ENCODE measurements around the gene CAV3. TPM values are rescaled to one million over a fixed set of nuclear protein-coding genes. Genes with fewer than 3 reads are reported as not detected.
"Not testable (repeated sequence)": the region's sequence is repeated elsewhere in the genome, so short reads cannot be mapped to it uniquely, and the experiment has no call there.

The CAV3 gene
- not detected for total RNA-seq

DNA sequence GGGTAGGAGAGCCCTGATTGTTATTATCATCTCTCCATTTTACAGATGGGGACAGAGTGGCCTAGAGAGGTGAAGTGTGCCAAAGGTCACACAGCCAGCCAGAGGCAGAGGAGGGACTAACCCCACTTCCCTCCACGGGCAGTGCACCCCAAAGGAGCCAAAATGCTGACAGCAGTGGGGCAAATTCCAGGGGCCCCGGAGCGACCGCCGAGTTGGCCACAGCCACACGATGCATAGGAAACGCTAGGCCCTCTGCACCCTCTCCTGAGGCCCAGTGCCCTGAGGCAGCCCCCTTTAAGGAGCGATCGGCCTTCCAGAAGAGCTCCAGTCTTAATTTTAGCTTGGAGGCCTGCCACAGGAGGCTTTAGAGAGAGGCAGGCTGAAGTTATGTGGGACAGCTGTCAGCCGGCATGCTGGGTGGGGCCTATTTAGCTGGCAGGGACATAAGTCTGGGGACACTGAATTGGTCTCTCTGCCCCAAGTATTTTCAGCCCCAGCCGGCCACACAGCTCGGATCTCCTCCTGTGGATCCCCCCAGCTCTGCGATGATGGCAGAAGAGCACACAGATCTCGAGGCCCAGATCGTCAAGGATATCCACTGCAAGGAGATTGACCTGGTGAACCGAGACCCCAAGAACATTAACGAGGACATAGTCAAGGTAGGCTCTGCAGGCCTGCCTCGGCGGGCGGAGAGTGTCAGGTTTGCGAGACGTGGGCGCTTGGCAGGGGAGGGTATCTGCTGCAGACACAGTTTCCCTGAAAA is at the start of gene CAV3:
Gene CAV3 (plus strand): TSS at position 471 of the 763 bp plus-strand sequence. CDS start 75 bp downstream, at position 546.
- ChIA-PET CTCF (no interaction called here), POLR2A (no interaction called here)

DNA sequence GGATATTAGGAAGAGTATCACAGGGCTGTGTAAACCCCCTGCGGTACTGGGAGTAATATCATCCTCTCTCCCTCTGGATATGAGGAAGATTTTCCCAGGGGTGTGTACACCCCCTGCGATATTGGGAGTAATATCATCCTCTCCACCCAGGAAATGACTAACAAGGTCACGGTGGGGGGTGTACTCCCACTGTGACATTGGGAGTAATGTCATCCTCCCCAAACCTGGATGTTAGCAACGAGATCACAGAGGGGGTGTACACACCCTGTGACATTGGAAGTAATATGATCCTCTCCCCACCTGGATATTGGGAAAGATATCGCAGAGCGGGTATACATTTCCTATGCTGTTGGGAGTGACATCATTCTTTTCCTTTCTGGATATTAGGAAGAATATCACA is 48.6 kb upstream of the CAV3 start:
- POLR2A ChIA-PET, CTCF ChIA-PET: not testable (repeated sequence)

DNA sequence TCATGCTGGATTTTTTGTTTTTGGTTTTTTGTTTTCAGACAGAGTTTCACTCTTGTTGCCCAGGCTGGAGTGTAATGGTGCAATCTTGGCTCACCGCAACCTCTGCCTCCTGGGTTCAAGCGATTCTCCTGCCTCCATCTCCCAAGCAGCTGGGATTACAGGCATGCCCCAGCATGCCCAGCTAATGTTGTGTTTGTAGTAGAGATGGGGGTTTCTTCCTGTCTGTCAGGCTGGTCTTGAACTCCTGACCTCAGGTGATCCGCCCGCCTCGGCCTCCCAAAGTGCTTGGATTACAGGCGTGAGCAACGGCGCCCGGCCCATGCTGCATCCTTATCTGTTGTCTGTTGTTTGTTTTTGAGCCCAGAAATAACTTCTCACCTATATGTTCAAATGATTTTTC is 42.3 kb upstream of the CAV3 start:
- CTCF ChIA-PET, POLR2A ChIA-PET: not testable (repeated sequence)

GRCh38 chr3:8702560-8702959 is 31.0 kb upstream of the CAV3 start:
- ChIA-PET POLR2A (no interaction called here), CTCF (interaction anchor here (0.6 kb wide), 1 partner anchor 208 kb away, joined by 3 read pairs; no protein-coding TSS in a partner anchor)

DNA sequence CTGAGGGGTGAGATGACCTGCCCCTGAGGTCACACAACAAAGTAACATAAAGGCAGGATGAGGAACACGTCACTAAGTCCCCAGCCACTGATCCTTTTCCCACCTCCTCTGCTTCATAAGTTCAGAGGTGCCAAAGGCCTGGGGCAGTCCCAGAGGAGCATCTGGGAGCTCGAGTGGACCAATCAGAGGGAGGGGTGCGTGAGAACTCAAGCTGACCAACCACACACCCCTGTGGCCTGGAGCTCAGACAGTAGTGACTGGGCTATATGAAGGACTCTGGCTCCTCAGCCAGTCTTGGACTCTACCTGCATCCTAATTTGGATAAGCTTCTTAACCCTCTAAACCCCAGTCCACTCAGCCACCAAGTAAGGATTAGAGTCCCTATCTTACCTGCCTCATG is 28.0 kb upstream of the CAV3 start:
- ChIA-PET CTCF (no interaction called here), POLR2A (no interaction called here)

DNA sequence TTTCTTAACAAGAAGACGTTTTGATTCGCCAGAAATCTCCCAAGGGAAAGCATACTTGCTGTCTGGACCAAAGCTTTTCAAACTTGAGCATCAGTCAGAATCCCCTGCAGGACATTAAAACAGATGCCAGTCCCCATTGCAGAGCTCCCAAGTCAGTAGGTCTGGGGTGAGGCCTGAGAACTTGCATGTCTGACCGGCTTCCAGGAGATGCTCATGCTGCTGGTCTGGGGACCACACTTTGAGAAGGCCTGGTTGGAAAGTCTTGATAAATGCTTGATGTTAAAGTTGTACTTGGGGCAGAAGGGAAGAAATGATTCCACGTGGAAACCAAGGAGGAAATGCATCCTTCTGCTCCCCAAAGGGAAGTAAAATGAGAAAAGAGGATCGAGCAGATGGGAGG is 24.3 kb upstream of the CAV3 start:
- ChIA-PET CTCF (no interaction called here), POLR2A (no interaction called here)

DNA sequence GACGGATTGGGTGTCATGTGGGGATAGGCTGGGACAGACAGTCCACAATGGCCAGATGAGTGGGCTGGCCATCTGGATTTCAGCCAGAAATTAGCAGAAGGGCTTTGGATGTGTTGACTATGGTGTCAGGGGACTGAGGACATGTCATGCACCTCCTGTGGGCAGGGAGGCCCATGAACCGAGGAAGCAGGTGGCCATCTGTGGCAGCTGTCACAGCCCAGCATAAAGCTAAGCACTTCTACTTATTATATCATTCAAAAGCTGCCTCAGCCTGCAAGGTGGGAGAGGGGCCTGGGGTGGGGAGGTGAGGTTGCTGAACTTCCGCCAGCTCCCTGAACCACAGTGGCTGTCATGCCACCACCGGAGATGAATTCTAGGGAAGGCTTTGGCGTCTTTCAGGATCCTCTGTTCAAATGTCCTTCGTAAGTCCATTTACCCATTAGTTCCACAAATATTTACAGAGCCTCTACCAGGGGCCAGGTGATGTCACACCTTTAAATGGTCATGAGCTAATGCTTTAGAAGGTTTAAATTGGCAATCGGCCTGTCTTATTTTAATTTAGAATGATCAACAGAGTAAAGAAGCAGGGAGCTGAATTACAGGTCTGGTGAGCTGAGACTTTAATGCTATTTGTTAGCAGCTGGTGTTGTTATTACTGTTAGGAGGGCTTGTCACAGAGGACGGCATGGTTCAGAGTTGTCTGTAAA is 23.6 kb upstream of the CAV3 start:
- CTCF ChIA-PET = no interaction called here
- POLR2A ChIA-PET = no interaction called here

DNA sequence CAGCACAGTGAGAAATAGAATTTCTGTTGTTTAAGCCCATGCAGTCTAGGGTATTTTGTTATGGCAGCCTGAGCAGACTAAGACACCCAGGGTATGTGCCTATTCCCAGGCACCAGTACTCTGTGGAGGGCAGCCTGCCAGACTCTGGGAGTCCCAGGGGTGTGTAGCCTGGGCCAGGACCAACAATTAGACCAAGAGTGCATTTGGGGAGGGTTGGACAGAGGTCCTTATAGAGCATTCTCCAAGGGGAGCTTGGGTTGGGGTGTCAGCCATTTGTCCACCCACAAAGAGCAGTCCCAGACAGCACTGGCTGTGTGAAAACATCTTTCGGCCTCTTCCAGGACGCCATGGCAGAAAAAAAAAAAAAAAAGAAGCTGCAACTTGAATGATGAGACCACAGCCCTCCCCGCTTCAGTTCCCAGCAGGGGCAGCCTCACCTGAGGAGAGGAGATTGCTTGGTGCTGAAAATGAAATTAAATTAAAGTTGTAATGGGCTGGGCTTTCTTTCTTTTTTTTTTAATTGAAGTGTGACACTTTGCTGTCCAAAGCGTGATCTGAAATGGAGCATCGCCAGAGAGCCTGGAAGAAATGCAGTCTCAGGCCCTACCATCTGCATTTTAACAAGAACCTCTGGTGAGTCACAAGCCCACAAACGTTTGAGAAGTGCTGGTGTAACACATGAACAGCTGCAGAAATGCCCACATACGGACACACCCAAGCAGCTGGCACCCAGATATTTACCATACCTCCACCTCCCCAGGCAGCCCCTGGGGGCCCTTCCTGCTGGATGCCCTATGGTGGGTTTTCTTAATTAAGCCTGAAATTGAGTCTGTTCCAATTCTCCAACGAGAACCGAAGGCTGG is 21.3 kb upstream of the CAV3 start:
- ChIA-PET CTCF (no interaction called here), POLR2A (no interaction called here)

GRCh38 chr3:8712908-8713255 is 20.7 kb upstream of the CAV3 start:
- CTCF ChIA-PET = no interaction called here
- POLR2A ChIA-PET = no interaction called here

GRCh38 chr3:8713901-8714759 is 19.5 kb upstream of the CAV3 start:
- CTCF ChIA-PET = no interaction called here

GRCh38 chr3:8715757-8716156 is 17.8 kb upstream of the CAV3 start:
- CTCF ChIA-PET, POLR2A ChIA-PET: not testable (repeated sequence)

More at GRCh38 chr3:8713901-8714759, 19.5 kb upstream of the CAV3 start:
- POLR2A ChIA-PET = no interaction called here

GRCh38 chr3:8722808-8723207 is 10.8 kb upstream of the CAV3 start:
- POLR2A ChIA-PET = no interaction called here
- CTCF ChIA-PET = no interaction called here

GRCh38 chr3:8723612-8724011 is 10.0 kb upstream of the CAV3 start:
- POLR2A ChIA-PET = no interaction called here

DNA sequence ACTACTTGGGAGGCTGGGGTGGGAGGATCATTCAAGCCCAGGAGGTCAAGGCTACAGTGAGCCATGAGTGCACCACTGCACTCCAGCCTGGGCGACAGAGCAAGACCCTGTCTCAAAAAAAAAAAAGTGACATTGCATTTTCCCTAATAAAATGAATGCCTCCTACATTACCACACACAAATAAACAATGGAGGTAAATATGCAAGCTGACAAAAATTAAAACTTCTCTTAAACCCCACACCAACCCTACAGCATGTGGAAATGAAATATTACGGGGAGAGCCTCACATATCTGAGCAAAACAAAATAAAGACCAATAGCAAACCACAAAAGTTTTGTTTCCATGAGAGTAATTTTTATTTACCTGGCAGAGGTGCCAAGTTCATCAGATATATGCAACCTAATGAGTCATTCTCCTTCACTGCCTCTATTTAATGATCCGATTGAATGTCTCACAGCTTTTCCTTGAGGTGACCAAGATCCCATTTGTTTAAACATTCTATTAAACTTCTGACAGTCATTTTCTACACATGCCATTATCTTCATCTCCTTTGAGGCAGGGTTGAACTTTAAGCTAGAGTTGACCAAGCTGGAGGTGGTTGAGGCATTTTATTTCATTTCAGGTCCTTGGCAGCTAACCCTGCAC is 9.4 kb upstream of the CAV3 start:
- ChIA-PET POLR2A (no interaction called here), CTCF (no interaction called here)

More at GRCh38 chr3:8723612-8724011, 10.0 kb upstream of the CAV3 start:
- CTCF ChIA-PET = no interaction called here

DNA sequence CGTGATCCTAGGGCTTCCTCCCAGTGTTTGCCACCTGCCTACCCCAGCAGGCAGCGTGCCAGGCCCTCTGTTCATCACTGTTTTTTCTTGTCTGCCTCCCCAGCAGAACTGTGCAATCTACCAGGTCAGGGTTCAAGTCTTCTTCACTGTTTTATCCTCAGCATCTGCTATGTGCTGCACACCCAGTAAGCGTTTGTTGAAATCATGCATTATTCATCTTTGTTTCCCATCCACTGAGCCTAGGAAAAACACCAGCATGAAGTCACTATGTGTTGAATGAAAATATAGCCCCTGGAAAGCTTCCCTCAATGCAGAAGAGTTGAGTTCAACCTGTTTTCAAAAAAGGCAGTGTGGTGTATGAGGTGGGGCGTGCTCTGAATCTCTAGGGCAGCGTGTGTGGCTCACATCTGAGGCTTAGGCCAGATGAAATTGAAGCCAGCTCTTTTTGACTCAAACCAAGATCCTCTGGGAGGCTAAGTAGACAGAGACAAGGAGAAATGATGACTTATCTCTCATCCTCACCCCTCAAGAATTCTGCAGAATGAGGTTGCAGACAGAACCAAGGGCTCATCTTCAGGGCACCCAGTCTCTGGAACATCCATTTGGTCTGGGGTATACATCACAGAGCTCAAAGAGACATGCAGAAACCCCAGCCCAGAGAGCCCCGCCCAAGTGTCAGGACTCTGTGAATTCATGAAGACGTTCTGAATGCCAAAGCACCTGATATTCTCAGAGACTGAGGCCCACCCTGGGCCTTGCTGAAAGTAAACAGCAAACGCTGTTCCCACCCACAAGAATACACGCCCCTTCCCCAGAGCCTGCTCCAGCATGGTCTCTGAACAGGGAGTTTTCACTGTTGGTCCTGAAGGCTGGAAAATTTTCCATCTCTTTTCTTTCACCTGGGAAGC is 5.7 kb upstream of the CAV3 start:
- POLR2A ChIA-PET = no interaction called here
- CTCF ChIA-PET = no interaction called here

- ChIA-PET POLR2A (no interaction called here), CTCF (no interaction called here)
Measured at GRCh38 chr3:8729479-8729878, 4.1 kb upstream of the CAV3 start.

- CTCF ChIA-PET = no interaction called here
- POLR2A ChIA-PET = no interaction called here
Measured at GRCh38 chr3:8730656-8731055, 2.9 kb upstream of the CAV3 start.

- CTCF ChIA-PET = no interaction called here
- POLR2A ChIA-PET = no interaction called here
Measured at GRCh38 chr3:8732413-8732812, 1.2 kb upstream of the CAV3 start.
